Activated T-cell treated with anti-CD3 and anti-CD28 coated beads, Interleukin-2, amount 50 U/mL, for 72 hours (primary cell): ENCODE results near the gene SAMSN1. TPM values are rescaled to one million over a fixed set of nuclear protein-coding genes. Genes with fewer than 3 reads are reported as not detected.

Source experiments
- ATAC-seq, 2 donors: fragments of 150-1000 bp; cut with Tn5 transposase; replicated peaks in 1 of 2; 2 replicates each; pipeline ENCODE4 v1.10.0; 2021; ENCODE audit warnings: moderate library complexity in 2 of 2, mild to moderate bottlenecking in 1 of 2
- DNase-seq, 2 donors: peaks; one replicate each; pipeline ENCODE4 v3.0.0; 2021 to 2022; ENCODE audit warnings: mixed read lengths in 1 of 2
- H3K27ac Mint-ChIP-seq: one replicate; pipeline ENCODE4 v1.8.0; 2022; ENCODE audit warnings: mild to moderate bottlenecking, moderate library complexity, mixed read lengths
- H3K27me3 Mint-ChIP-seq: one replicate; pipeline ENCODE4 v1.8.0; 2022; ENCODE audit warnings: low read depth, mixed read lengths
- H3K36me3 Mint-ChIP-seq, 2 donors: one replicate each; pipeline ENCODE4 v1.8.0; 2022; ENCODE audit warnings: mixed read lengths in 2 of 2, mild to moderate bottlenecking in 1 of 2; ENCODE audit not compliant: insufficient read depth in 2 of 2
- H3K4me1 Mint-ChIP-seq: one replicate; pipeline ENCODE4 v1.8.0; 2022; ENCODE audit warnings: low read depth, mixed read lengths
- H3K4me3 Mint-ChIP-seq, 2 donors: one replicate each; pipeline ENCODE4 v1.8.0; 2022; ENCODE audit warnings: mild to moderate bottlenecking in 2 of 2, mixed read lengths in 2 of 2, moderate library complexity in 2 of 2
- H3K9me3 Mint-ChIP-seq, 2 donors: one replicate each; pipeline ENCODE4 v1.8.0; 2022; ENCODE audit warnings: mixed read lengths in 2 of 2
- total RNA-seq, 2 donors: library from RNA; stranded (reverse); gene quantifications; one replicate each; pipeline ENCODE4 v1.2.3, GENCODE V29; 2022

The SAMSN1 gene
- total RNA-seq, 2 donors from 2014 or later = 65.4 to 69.1 TPM

GRCh38 chr21:14454016-14455009 is 91.8 kb downstream of the SAMSN1 start:
- Mint-ChIP-seq H3K4me1 (peaks cover 58% of the 10 kb centered on the region), H3K4me3 (peak overlapping the region; percentile 47 to 53), H3K9me3 (no peaks in the 10 kb centered on the region), H3K36me3 (no peaks in the 10 kb centered on the region), H3K27ac (peak overlapping the region; percentile 95), H3K27me3 (no peaks in the 10 kb centered on the region)
- DNase-seq = no peak
- ATAC-seq = peak; percentile 36 to 37

- Mint-ChIP-seq H3K4me1 (peaks cover 66% of the 10 kb centered on the region), H3K4me3 (peak overlapping the region; percentile 47 to 53)
Measured at GRCh38 chr21:14453339-14454015, 92.6 kb downstream of the SAMSN1 start.

GRCh38 chr21:14452727-14453241 is 93.3 kb downstream of the SAMSN1 start:
- peaks cover 72% of the 10 kb centered on the region for H3K4me1 Mint-ChIP-seq
- peak overlapping the region; percentile 47 to 53 for H3K4me3 Mint-ChIP-seq
- H3K27me3 Mint-ChIP-seq = no peaks in the 10 kb centered on the region
- peak overlapping the region; percentile 95 for H3K27ac Mint-ChIP-seq
- peaks cover 0 to 2% of the 10 kb centered on the region in 2 donors for H3K9me3 Mint-ChIP-seq
- DNase-seq (no peak), ATAC-seq (peak; percentile 2 to 10)
- H3K36me3 Mint-ChIP-seq = no peaks in the 10 kb centered on the region

More at GRCh38 chr21:14453339-14454015, 92.6 kb downstream of the SAMSN1 start:
- H3K27ac Mint-ChIP-seq = peak overlapping the region; percentile 95
- no peaks in the 10 kb centered on the region for H3K9me3 Mint-ChIP-seq
- peak; percentile 29 to 46 for DNase-seq
- H3K27me3 Mint-ChIP-seq = no peaks in the 10 kb centered on the region
- ATAC-seq = peak; percentile 93 to 95
- H3K36me3 Mint-ChIP-seq = no peaks in the 10 kb centered on the region

GRCh38 chr21:14452031-14452726 is 93.9 kb downstream of the SAMSN1 start:
- DNase-seq = peak; percentile 10 to 15
- H3K4me1 Mint-ChIP-seq = peaks cover 72% of the 10 kb centered on the region
- no peaks in the 10 kb centered on the region for H3K27me3 Mint-ChIP-seq
- peaks cover 0 to 2% of the 10 kb centered on the region in 2 donors for H3K9me3 Mint-ChIP-seq
- peak overlapping the region; percentile 95 for H3K27ac Mint-ChIP-seq
- no peaks in the 10 kb centered on the region for H3K36me3 Mint-ChIP-seq
- no peak for ATAC-seq
- H3K4me3 Mint-ChIP-seq = peak overlapping the region in 1 of 2 donors; percentile 35

GRCh38 chr21:14451546-14451945 is 94.6 kb downstream of the SAMSN1 start:
- Mint-ChIP-seq H3K36me3 (no peaks in the 10 kb centered on the region), H3K4me3 (no peak overlapping the region), H3K9me3 (peaks cover 0 to 2% of the 10 kb centered on the region in 2 donors), H3K27me3 (no peaks in the 10 kb centered on the region), H3K4me1 (peaks cover 72% of the 10 kb centered on the region), H3K27ac (peak overlapping the region; percentile 7)
- ATAC-seq = no peak
- no peak for DNase-seq

GRCh38 chr21:14448784-14449183 is 97.3 kb downstream of the SAMSN1 start:
- DNase-seq (no peak), ATAC-seq (no peak)
- no peak overlapping the region for H3K4me3 Mint-ChIP-seq
- H3K27ac Mint-ChIP-seq = no peak overlapping the region
- H3K36me3 Mint-ChIP-seq = no peaks in the 10 kb centered on the region
- H3K9me3 Mint-ChIP-seq = peaks cover 0 to 2% of the 10 kb centered on the region in 2 donors
- peaks cover 51% of the 10 kb centered on the region for H3K4me1 Mint-ChIP-seq
- no peaks in the 10 kb centered on the region for H3K27me3 Mint-ChIP-seq

GRCh38 chr21:14438211-14438610 is 107.9 kb downstream of the SAMSN1 start:
- Mint-ChIP-seq H3K27me3 (no peaks in the 10 kb centered on the region), H3K4me3 (no peak overlapping the region), H3K9me3 (peaks cover 0 to 4% of the 10 kb centered on the region in 2 donors), H3K4me1 (no peaks in the 10 kb centered on the region), H3K36me3 (peaks cover 0 to 2% of the 10 kb centered on the region in 2 donors), H3K27ac (no peak overlapping the region)
- DNase-seq (no peak), ATAC-seq (no peak)

- no peak overlapping the region for H3K27ac Mint-ChIP-seq
- no peaks in the 10 kb centered on the region for H3K4me1 Mint-ChIP-seq
- peaks cover 0 to 4% of the 10 kb centered on the region in 2 donors for H3K9me3 Mint-ChIP-seq
- no peak for ATAC-seq
- H3K4me3 Mint-ChIP-seq = no peak overlapping the region
- H3K27me3 Mint-ChIP-seq = no peaks in the 10 kb centered on the region
- peaks cover 0 to 2% of the 10 kb centered on the region in 2 donors for H3K36me3 Mint-ChIP-seq
- no peak for DNase-seq
Measured at GRCh38 chr21:14435423-14435822, 110.7 kb downstream of the SAMSN1 start.

Other genes with a start within 250 kb of the SAMSN1 start
- gene HSPA13, start 163.2 kb downstream of the SAMSN1 start, total RNA-seq = 10 to 100 TPM; 46.9 to 65.5 TPM